SJSA1 (cell line): ENCODE data around the gene RAI14. TPM values are rescaled to one million over a fixed set of nuclear protein-coding genes. Genes with fewer than 3 reads are reported as not detected.
"Not testable (repeated sequence)": the region's sequence is repeated elsewhere in the genome, so short reads cannot be mapped to it uniquely, and the experiment has no call there.

Source experiments
- DNase-seq, 2 experiments: peaks; one replicate each; pipeline ENCODE4 v3.0.0-alpha.2; 2015 to 2020; ENCODE audit warnings: low spot score in 2 of 2, low read depth in 1 of 2
- H3K27ac ChIP-seq: fragments of 250-450 bp; sonication (Bioruptor Pico); 2 replicates; pipeline ENCODE4 v1.5.1; 2020; ENCODE audit warnings: mild to moderate bottlenecking, moderate library complexity
- H3K27me3 ChIP-seq: fragments of 250-450 bp; sonication (Bioruptor Pico); replicated peaks from 2 replicates; pipeline ENCODE4 v1.5.1; 2020; ENCODE audit warnings: mild to moderate bottlenecking, moderate library complexity
- H3K36me3 ChIP-seq: fragments of 250-450 bp; sonication (Bioruptor Pico); 2 replicates; pipeline ENCODE4 v1.5.1; 2020; ENCODE audit warnings: mild to moderate bottlenecking
- H3K4me1 ChIP-seq: fragments of 250-450 bp; sonication (Bioruptor Pico); replicated peaks from 2 replicates; pipeline ENCODE4 v1.6.1; 2021; ENCODE audit warnings: mild to moderate bottlenecking
- H3K4me3 ChIP-seq: fragments of 250-450 bp; sonication (Bioruptor Pico); 2 replicates; pipeline ENCODE4 v1.5.1; 2020; ENCODE audit warnings: mild to moderate bottlenecking
- H3K9me3 ChIP-seq: fragments of 250-450 bp; sonication (Bioruptor Pico); replicated peaks from 2 replicates; pipeline ENCODE4 v1.5.1; 2020; ENCODE audit warnings: mild to moderate bottlenecking
- total RNA-seq: library from RNA; depleted of rRNA; stranded (reverse); fragments of >200 nt; shearing (Covaris generic); gene quantifications from 2 replicates; pipeline ENCODE4 v1.2.3, GENCODE V29; 2014

The RAI14 gene
- total RNA-seq, 1 experiment from 2014 or later = 30.6 TPM

GRCh38 chr5:34774139-34774538 is 118.0 kb downstream of the RAI14 start:
- H3K27ac ChIP-seq = no peak overlapping the region

GRCh38 chr5:34774678-34775077 is 118.5 kb downstream of the RAI14 start:
- not testable (repeated sequence) for H3K4me3 ChIP-seq, H3K27ac ChIP-seq, H3K4me1 ChIP-seq

More at GRCh38 chr5:34774139-34774538, 118.0 kb downstream of the RAI14 start:
- Histone ChIP-seq H3K27me3 (no peaks in the 10 kb centered on the region), H3K4me3 (no peak overlapping the region), H3K4me1 (no peaks in the 10 kb centered on the region), H3K36me3 (no peaks in the 10 kb centered on the region), H3K9me3 (no peaks in the 10 kb centered on the region)
- no peak for DNase-seq

GRCh38 chr5:34775886-34776285 is 119.8 kb downstream of the RAI14 start:
- Histone ChIP-seq H3K27me3 (no peaks in the 10 kb centered on the region), H3K4me1 (no peaks in the 10 kb centered on the region), H3K9me3 (no peaks in the 10 kb centered on the region), H3K27ac (no peak overlapping the region), H3K36me3 (no peaks in the 10 kb centered on the region), H3K4me3 (no peak overlapping the region)
- no peak for DNase-seq

More at GRCh38 chr5:34774678-34775077, 118.5 kb downstream of the RAI14 start:
- DNase-seq, H3K9me3 ChIP-seq, H3K27me3 ChIP-seq, H3K36me3 ChIP-seq: not testable (repeated sequence)

- Histone ChIP-seq H3K9me3 (no peaks in the 10 kb centered on the region), H3K4me3 (no peak overlapping the region), H3K4me1 (no peaks in the 10 kb centered on the region), H3K36me3 (no peaks in the 10 kb centered on the region), H3K27me3 (no peaks in the 10 kb centered on the region), H3K27ac (no peak overlapping the region)
- DNase-seq = no peak
Measured at GRCh38 chr5:34778091-34778850, 122.1 kb downstream of the RAI14 start.

GRCh38 chr5:34783892-34784291 is 127.8 kb downstream of the RAI14 start:
- not testable (repeated sequence) for H3K36me3 ChIP-seq, H3K4me3 ChIP-seq, DNase-seq, H3K9me3 ChIP-seq, H3K4me1 ChIP-seq, H3K27me3 ChIP-seq, H3K27ac ChIP-seq

GRCh38 chr5:34787035-34787434 is 130.9 kb downstream of the RAI14 start:
- H3K27ac ChIP-seq = no peak overlapping the region
- no peaks in the 10 kb centered on the region for H3K9me3 ChIP-seq
- H3K36me3 ChIP-seq = no peaks in the 10 kb centered on the region
- DNase-seq = no peak
- no peak overlapping the region for H3K4me3 ChIP-seq
- no peaks in the 10 kb centered on the region for H3K4me1 ChIP-seq
- H3K27me3 ChIP-seq = no peaks in the 10 kb centered on the region

GRCh38 chr5:34789021-34789531 is 132.9 kb downstream of the RAI14 start:
- no peaks in the 10 kb centered on the region for H3K4me1 ChIP-seq
- DNase-seq = no peak
- H3K4me3 ChIP-seq = no peak overlapping the region
- no peak overlapping the region for H3K27ac ChIP-seq
- no peaks in the 10 kb centered on the region for H3K9me3 ChIP-seq
- no peaks in the 10 kb centered on the region for H3K36me3 ChIP-seq
- no peaks in the 10 kb centered on the region for H3K27me3 ChIP-seq

- Histone ChIP-seq H3K27me3 (no peaks in the 10 kb centered on the region), H3K27ac (no peak overlapping the region), H3K4me3 (no peak overlapping the region), H3K9me3 (no peaks in the 10 kb centered on the region), H3K36me3 (no peaks in the 10 kb centered on the region), H3K4me1 (no peaks in the 10 kb centered on the region)
- DNase-seq = no peak
Measured at GRCh38 chr5:34789639-34790038, 133.5 kb downstream of the RAI14 start.

- Histone ChIP-seq H3K4me1 (no peaks in the 10 kb centered on the region), H3K9me3 (no peaks in the 10 kb centered on the region), H3K27ac (no peak overlapping the region), H3K27me3 (no peaks in the 10 kb centered on the region), H3K4me3 (no peak overlapping the region), H3K36me3 (no peaks in the 10 kb centered on the region)
- DNase-seq = no peak
Measured at GRCh38 chr5:34790069-34790468, 133.9 kb downstream of the RAI14 start.

GRCh38 chr5:34791761-34792244 is 135.7 kb downstream of the RAI14 start:
- H3K36me3 ChIP-seq = no peaks in the 10 kb centered on the region
- no peak overlapping the region for H3K27ac ChIP-seq

GRCh38 chr5:34802834-34803563 is 146.9 kb downstream of the RAI14 start:
- Histone ChIP-seq H3K4me1 (no peaks in the 10 kb centered on the region), H3K4me3 (no peak overlapping the region), H3K27me3 (no peaks in the 10 kb centered on the region), H3K9me3 (no peaks in the 10 kb centered on the region), H3K27ac (no peak overlapping the region), H3K36me3 (no peaks in the 10 kb centered on the region)
- no peak for DNase-seq

More at GRCh38 chr5:34791761-34792244, 135.7 kb downstream of the RAI14 start:
- H3K27me3 ChIP-seq = no peaks in the 10 kb centered on the region
- DNase-seq = no peak
- no peak overlapping the region for H3K4me3 ChIP-seq
- no peaks in the 10 kb centered on the region for H3K4me1 ChIP-seq
- H3K9me3 ChIP-seq = no peaks in the 10 kb centered on the region

GRCh38 chr5:34803974-34804732 is 148.0 kb downstream of the RAI14 start:
- Histone ChIP-seq H3K27me3 (no peaks in the 10 kb centered on the region), H3K27ac (no peak overlapping the region), H3K36me3 (no peaks in the 10 kb centered on the region), H3K9me3 (no peaks in the 10 kb centered on the region), H3K4me1 (no peaks in the 10 kb centered on the region), H3K4me3 (no peak overlapping the region)
- no peak for DNase-seq

GRCh38 chr5:34804913-34805312 is 148.8 kb downstream of the RAI14 start:
- DNase-seq = no peak
- no peak overlapping the region for H3K27ac ChIP-seq
- H3K4me3 ChIP-seq = no peak overlapping the region
- no peaks in the 10 kb centered on the region for H3K27me3 ChIP-seq
- no peaks in the 10 kb centered on the region for H3K9me3 ChIP-seq
- H3K4me1 ChIP-seq = no peaks in the 10 kb centered on the region
- H3K36me3 ChIP-seq = no peaks in the 10 kb centered on the region
